Measurements from ENCODE around the gene PGS1.

DNA sequence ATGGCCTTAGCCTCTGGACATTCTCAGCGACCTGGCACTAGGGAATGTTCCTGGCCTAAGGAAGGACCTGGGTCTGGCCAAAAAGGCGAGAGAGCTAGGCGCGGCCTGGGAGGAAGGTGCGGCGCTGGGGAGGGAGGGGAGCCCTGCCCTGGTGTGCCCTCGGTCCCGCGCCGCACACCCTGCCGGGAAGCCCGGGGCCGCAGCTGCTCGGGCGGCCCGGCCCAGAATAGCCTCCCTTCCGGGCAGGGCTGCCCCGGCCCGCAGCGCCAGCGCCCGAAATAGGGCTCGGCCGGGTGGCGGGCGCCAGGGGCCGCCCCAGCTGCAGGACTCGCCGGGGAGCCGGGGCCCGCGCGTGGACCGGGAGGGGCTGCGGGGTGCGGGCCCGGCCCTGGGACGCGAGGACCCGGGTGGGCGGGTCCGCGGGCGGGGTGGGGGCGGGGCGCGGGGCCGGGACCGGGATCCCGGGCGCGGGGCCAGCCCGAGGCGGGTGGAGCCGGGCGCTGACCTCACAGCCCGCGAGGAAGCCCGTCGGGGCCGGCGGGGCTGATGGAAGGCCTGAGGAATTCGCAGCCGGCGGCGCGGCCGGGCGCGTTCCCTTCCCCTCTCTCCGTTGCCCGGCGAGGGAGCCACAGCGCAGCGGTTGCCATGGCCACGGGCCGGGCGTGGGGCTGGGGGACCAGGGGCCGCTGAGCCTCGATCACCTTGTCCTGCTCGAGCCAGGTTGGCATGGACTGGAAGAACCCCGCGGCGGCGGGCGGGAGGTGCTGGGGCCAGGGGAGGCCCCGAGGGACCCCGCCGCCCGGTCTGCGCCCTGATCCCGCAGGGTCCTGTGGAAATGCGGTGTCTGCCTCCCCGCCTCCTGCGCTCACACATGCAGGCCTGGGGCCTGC lies 36.6 kb upstream of the PGS1 start:
- TF ChIP-seq BACH1 (IDR thresholded peaks at IDR 0.05; ENCODE audit: low read length) (no peak), RAD21 (IDR thresholded peaks at IDR 0.05 in 1 of 2, conservative IDR thresholded peaks at IDR 0.05 in 1 of 2; ENCODE audit: low read depth in 2 of 2, low read length in 2 of 2) (no peak), CBX5 (IDR thresholded peaks at IDR 0.05; ENCODE audit: low read depth, low read length) (no peak), POLR2A (IDR thresholded peaks at IDR 0.05; ENCODE audit: control extremely low read depth in 1 of 2, low read depth in 2 of 2, low read length in 2 of 2) (no peak)
- TF ChIP-seq, protein P1, sequence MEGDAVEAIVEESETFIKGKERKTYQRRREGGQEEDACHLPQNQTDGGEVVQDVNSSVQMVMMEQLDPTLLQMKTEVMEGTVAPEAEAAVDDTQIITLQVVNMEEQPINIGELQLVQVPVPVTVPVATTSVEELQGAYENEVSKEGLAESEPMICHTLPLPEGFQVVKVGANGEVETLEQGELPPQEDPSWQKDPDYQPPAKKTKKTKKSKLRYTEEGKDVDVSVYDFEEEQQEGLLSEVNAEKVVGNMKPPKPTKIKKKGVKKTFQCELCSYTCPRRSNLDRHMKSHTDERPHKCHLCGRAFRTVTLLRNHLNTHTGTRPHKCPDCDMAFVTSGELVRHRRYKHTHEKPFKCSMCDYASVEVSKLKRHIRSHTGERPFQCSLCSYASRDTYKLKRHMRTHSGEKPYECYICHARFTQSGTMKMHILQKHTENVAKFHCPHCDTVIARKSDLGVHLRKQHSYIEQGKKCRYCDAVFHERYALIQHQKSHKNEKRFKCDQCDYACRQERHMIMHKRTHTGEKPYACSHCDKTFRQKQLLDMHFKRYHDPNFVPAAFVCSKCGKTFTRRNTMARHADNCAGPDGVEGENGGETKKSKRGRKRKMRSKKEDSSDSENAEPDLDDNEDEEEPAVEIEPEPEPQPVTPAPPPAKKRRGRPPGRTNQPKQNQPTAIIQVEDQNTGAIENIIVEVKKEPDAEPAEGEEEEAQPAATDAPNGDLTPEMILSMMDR (IDR thresholded peaks at IDR 0.05; ENCODE audit: control extremely low read depth in 1 of 3, insufficient read depth in 1 of 3, low read depth in 1 of 3, low read length in 3 of 3), result no peak
